HL-60/S4 treated with phorbol 12-myristate 13-acetate at 8.2 ng/mL for 4 days and 3 days (cell line): ENCODE results near the gene HMGCS1.
"Not testable (repeated sequence)": the region's sequence is repeated elsewhere in the genome, so short reads cannot be mapped to it uniquely, and the experiment has no call there.

Source experiments
- in situ Hi-C: fragments of 300-500 bp; cut with MboI; formaldehyde crosslinking; loops from 2 replicates; pipeline ENCODE4 v1.15.0; 2022; ENCODE audit warnings: low sequenced_read_pairs

Gene HMGCS1

GRCh38 chr5:43313854-43314457 is 744 bp upstream of the HMGCS1 start:
- in situ Hi-C loops = no loop called here

- in situ Hi-C loops = no loop called here
Observed at GRCh38 chr5:43312699-43313034, 545 bp downstream of the HMGCS1 start.

DNA sequence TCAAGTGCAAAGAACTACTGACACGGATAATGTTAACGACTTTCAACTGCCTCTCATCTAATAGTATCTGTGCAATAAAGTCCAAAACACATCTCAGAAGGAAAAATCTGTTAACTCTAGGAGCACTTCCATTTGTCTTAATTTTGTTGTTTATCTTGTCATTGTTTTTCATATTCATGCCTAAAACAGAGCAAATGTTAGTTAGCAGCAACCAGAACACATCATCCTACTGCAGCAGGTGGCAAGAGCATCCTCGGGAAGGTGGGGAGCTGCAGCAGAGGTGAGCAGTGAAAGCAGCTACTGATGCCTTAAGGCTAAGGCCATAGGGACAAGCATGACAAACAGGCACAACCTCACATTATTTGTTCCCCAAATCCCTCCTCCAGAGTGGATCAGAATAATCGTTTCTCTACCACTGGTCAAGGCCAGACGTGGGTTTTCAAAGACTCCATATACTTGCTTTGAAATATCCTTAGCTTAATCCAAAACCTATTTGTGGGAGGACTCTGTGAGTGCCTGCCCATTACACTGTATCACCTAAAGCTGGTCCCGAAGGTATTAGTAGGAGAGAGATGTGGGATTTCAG is 1.0 kb downstream of the HMGCS1 start:
- in situ Hi-C loops = no loop called here

DNA sequence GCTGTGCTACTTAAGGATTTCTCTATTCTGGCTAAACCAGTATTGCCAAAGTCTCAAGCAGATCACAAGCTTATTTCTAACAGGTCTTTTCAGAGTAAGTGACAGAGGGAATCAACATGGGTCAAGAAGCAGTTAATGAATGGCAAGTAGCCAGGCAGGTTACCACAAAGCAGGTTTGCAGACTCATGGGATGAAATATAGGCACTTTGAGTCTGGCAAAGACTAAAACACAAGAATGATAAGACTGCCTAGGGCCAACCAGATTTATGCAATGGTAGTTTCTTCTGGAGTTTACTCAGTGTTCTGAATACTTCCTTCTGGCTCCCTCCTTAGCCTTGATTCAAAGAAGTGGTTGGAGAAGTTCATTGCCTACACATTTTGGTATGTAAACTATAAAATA is 3.6 kb downstream of the HMGCS1 start:
- in situ Hi-C loops = no loop called here

GRCh38 chr5:43309122-43309521 is 4.1 kb downstream of the HMGCS1 start:
- in situ Hi-C loops = no loop called here

GRCh38 chr5:43306954-43307353 is 6.3 kb downstream of the HMGCS1 start:
- in situ Hi-C loops = not testable (repeated sequence)

DNA sequence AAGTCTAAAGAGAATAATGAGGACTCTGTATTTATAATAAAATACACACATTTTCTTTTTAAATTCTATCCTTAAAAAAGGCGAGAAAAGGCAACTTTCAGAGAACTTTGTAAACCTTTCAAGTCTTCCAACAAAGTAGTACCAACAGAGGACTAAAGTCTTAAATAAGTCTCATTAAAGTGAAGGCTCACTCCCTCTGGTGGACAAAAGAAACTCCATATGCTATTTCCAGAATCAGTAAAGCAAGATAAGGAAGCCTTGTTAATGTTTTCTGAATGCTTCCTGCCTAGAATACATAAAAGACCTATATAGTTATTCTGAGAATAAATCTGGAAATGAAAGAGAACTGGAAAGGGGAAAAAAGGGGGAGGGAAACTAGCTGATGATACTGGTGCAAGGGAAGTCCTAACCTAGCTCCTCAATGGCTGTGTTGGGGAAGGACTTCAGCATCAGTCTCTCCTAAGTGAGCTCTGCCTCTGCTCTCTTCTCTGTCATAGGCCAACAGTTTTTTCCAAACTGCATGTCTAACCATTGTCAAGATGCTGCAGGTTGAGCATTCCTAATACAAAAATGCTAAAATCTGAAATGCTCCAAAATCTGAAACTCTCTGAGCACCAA is 7.2 kb downstream of the HMGCS1 start:
- in situ Hi-C loops = no loop called here

DNA sequence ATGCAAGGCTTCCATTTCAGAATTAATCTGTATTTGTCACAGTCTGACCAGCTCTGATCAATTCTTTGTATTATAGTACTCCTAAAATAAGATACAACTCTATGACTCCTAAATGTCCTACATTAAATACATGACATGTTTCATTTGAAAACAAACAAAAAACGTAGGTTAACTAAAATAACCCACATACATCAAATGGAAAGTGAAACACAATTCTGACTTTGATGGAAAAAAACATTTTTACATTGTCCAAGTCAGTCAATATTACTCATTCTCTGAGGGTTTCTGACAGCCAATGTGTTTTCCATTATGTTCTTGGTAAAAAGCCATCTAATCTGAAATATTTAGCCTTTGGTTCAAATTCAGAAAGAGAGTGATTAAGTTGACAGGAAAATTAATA is 8.7 kb downstream of the HMGCS1 start:
- in situ Hi-C loops = no loop called here

DNA sequence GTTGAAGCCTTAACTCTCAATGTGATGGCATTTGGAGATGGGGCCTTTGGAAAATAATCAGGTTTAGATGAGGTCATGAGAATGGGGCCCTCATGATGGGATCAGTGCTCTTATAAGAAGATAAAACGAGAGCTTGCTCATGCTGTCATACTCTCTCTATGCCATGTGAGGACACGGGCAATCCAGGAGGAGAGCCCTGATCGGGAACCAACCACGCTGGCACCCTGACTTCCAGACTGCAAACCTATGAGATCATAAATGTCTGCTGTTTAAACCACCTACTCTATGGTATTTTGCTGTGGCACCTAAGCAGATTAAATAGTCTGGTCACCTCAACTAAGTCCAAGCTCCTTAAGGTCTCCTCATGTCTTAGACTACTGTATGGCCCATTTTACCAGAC is 10.0 kb downstream of the HMGCS1 start:
- in situ Hi-C loops = no loop called here

- in situ Hi-C loops = no loop called here
Observed at GRCh38 chr5:43302481-43302880, 10.7 kb downstream of the HMGCS1 start.

GRCh38 chr5:43301653-43302091 is 11.5 kb downstream of the HMGCS1 start:
- in situ Hi-C loops = no loop called here

GRCh38 chr5:43300112-43300511 is 13.1 kb downstream of the HMGCS1 start:
- in situ Hi-C loops = no loop called here

DNA sequence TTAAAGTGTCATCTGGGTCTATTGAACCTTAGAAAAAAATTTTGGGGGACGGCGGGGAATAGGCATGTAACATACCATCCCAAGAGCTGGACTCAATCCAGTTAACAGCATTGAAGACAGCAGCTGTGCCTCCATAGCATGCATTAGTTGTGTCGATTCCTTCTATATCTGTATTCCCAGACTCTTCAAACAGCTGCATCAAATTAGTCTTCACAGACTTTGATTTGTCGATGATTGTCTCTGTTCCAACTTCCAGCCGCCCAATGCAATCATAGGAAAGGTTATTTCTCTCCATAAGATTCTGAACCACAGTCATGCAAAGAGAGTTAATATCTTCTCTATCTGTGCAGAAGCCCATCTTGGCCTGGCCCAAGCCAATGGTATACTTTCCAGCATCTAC is 14.8 kb downstream of the HMGCS1 start:
- in situ Hi-C loops = no loop called here

GRCh38 chr5:43296835-43297234 is 16.4 kb downstream of the HMGCS1 start:
- in situ Hi-C loops = no loop called here

DNA sequence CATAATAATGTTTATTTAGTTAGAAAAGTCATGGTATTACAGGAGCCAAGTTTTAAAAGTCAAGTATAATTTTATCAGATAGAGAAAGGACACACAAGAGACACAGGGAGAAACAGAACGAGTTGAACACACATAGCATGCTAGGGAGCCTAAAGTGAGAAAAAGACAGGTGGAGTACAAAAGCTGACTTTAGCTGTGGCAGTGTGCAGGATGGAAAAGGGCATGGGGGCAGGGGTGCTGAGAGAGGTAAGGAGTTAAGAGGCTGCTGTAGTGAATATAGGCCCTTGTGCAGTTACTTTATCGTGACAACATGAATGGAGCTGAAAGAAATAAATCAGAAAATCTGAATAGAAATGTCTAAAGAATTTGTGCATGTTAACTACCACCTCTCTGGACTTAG is 18.0 kb downstream of the HMGCS1 start:
- in situ Hi-C loops = no loop called here

DNA sequence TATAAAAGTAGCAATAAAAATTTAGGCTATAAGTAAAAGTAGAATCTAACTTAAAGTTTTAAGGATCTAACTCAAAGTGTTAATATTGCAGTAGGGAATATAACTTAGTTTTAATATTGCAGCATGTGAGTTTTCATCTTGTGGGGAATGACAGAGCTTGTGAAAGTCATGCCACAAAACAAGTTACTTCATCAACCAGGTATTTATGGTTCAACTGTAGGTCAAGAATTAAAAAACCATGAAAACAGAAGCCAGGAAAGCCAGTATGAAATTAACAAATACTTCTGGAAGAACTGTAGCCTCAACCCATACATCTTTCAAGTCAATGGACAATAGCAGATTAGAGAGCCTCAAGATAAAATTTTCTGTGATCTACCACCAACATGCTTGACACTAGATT is 19.0 kb downstream of the HMGCS1 start:
- in situ Hi-C loops = no loop called here

GRCh38 chr5:43290726-43291125 is 22.5 kb downstream of the HMGCS1 start:
- in situ Hi-C loops = no loop called here

DNA sequence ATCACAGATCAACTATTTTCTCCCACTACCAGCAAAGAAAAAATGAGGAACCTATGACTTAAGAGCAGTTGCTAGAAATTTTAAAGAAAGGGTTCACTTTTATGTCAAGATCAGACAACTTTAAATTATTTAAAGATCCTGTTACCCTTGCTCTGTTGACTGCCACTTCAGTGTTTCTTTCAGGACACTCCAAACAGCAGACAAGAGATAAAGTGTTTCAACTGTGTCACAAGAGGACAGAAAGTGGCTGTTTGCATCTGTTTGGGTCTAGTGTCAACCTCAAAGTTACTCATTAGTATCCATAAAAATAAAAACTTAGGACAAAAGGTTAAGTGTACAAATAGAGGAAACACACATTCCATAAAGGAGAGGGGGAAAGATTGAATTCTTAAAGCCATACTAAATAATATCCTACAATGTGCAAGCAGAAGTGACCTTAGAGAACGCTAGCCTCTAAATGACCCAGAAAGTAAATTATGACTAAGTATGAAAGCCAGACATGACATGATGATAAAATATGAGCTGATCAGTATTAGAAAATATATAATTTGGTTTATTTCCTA is 24.9 kb downstream of the HMGCS1 start:
- in situ Hi-C loops = no loop called here

GRCh38 chr5:43287493-43287892 is 25.7 kb downstream of the HMGCS1 start:
- in situ Hi-C loops = no loop called here

DNA sequence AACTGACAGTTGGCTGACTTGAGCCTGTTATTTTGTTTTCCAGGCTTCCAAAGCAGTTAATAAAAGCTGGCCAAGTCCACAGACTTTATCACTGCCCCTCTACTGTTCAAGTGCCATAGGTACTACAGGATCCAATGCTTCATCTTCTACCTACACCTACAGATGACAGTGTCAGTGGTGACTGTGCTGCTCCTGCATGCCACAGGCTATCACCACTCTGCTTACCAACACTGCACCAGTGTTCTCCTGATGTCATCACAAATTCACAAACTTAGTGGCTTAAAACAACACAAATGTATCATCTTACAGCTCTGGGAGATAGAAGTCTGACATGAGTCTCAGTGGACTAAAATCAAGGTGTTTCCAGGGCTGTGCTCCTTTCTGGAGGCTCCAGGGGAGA is 26.6 kb downstream of the HMGCS1 start:
- in situ Hi-C loops = no loop called here

GRCh38 chr5:43281840-43282658 is 31.2 kb downstream of the HMGCS1 start:
- in situ Hi-C loops = no loop called here
